HFFc6 (cell line): ENCODE data around the gene DDX23. TPM values are rescaled to one million over a fixed set of nuclear protein-coding genes. Genes with fewer than 3 reads are reported as not detected.

Experiments
- DNase-seq: peaks from one replicate; pipeline ENCODE4 v3.0.0-alpha.2; 2018
- H3K27ac Mint-ChIP-seq: 2 replicates; pipeline ENCODE4 v1.8.0; 2020; ENCODE audit warnings: mild to moderate bottlenecking, mixed read lengths
- H3K27me3 Mint-ChIP-seq: 2 replicates; pipeline ENCODE4 v1.8.0; 2021; ENCODE audit warnings: mild to moderate bottlenecking, moderate library complexity, mixed read lengths; ENCODE audit not compliant: insufficient read depth
- H3K36me3 Mint-ChIP-seq: 2 replicates; pipeline ENCODE4 v1.8.0; 2021; ENCODE audit warnings: low read depth, mixed read lengths
- H3K4me1 Mint-ChIP-seq: 2 replicates; pipeline ENCODE4 v1.8.0; 2020; ENCODE audit warnings: low read depth, mixed read lengths
- H3K4me3 Mint-ChIP-seq: 2 replicates; pipeline ENCODE4 v1.8.0; 2020; ENCODE audit warnings: mild to moderate bottlenecking, moderate library complexity, mixed read lengths
- H3K9me3 Mint-ChIP-seq: 2 replicates; pipeline ENCODE4 v1.8.0; 2020; ENCODE audit warnings: mild to moderate bottlenecking, mixed read lengths
- CTCF ChIP-seq: fragments of 200-600 bp; sonication (generic); IDR thresholded peaks from 2 replicates; pipeline ENCODE4 v1.5.0; 2021; ENCODE audit warnings: antibody characterized with exemption, mild to moderate bottlenecking
- long read RNA-seq: library from polyadenylated mRNA; unstranded; transcript quantifications from one replicate; pipeline ENCODE4 v2.0.0, GENCODE V29; 2019
- total RNA-seq, 6 experiments: library from RNA; stranded (reverse); fragmentation: NEBNext Ultra II Directional; extraction: Animal tissue kit (Norgen Biotek cat#: 25700); gene quantifications; 2 replicates in 1 of 6; 3 replicates in 5 of 6; pipeline ENCODE4 v1.2.3, GENCODE V29; 2021

Gene DDX23
- total RNA-seq = 10 to 100 TPM; 57.4 to 84.1 (median 69.8) TPM
- long read RNA-seq, transcript DDX23-201 (17 exons, 3,248 nt) = major isoform, 25 of 49 reads
- long read RNA-seq, partial matches to known transcripts = 19 of 49 reads
- long read RNA-seq, other reads (novel, unspliced or antisense) = 5 of 49 reads

DNA sequence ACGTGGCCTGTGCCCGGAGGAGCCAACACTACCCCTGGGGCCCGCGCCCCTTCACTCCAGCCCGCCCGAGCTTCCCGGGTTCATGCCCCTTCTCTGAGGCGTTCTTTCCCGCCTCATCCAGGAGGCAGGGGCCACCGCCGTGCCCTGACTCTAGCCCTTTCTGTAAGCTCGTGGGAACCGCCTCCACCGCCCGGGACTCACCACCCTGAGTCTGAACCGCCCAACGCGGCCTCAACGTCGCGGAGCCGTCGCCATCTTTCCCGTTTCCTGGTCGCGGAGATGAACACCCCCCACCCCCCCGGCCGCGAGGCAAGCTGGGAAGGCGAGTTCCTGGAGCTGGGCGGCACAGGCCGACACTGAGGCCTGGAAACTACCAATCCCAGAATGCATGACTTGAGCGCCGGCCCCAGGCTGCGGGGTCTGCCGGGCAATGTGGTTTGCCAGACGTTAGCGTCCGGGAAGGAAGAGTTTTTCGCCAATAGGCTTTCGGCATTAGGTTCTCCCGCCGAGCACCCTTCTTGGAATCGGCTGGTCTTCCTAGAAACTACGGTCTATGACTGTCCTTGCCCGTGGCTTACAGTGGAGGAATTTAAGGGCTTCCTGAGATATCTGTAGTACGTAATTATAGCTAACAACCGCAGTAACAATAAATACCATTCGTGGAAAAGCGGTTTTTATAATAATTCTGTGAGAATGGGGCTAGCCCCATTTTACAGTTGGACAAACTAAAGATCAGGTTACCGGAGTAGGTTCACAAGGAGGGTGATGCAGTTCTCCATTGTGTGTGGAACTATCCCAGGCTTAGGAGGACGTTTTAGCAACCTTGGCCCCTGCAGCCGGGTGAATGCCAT is at the start of gene DDX23:
TSS of gene DDX23 (minus strand) at position 281 of the 851 bp plus-strand sequence. CDS start 6,381 bp downstream, outside the sequence.
- Mint-ChIP-seq H3K27ac (peak within 1 kb of the TSS; percentile 94), H3K4me3 (peak within 1 kb of the TSS; percentile 99), H3K27me3 (peaks cover 4% of the 10 kb centered on the region), H3K36me3 (peaks cover 16% of the 10 kb centered on the region; the same call in 1 of the 2 replicates), H3K4me1 (peaks cover 29% of the 10 kb centered on the region), H3K9me3 (no peaks in the 10 kb centered on the region)
- TF ChIP-seq CTCF = no peak
- DNase-seq = peak; percentile 97

DNA sequence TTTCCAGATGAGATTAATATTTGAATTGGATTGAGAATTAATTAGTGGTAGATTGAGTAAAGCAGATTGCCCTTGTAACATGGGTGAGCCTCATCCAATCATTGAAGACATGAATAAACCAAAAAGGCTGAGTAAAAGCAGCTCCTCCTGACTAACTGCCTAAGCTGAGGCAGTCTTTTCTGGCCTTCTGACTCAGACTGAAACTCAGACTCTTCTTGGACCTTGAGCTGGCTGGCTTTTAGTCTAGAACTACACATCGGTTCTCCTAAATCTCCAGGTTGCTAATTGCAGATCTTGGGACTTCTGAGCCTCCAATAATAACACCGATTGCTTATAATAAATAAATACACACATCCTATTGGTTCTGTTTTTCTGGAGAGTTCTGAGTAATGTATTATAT is 49.3 kb upstream of the DDX23 start:
- Mint-ChIP-seq H3K4me3 (no peak overlapping the region), H3K36me3 (no peaks in the 10 kb centered on the region)
- DNase-seq = no peak

GRCh38 chr12:48899651-48900050 is 47.7 kb upstream of the DDX23 start:
- peaks cover 14% of the 10 kb centered on the region for H3K4me1 Mint-ChIP-seq
- no peak overlapping the region for H3K4me3 Mint-ChIP-seq
- no peak for DNase-seq
- no peak for TF ChIP-seq CTCF
- no peaks in the 10 kb centered on the region for H3K9me3 Mint-ChIP-seq
- no peak overlapping the region for H3K27ac Mint-ChIP-seq
- no peaks in the 10 kb centered on the region for H3K36me3 Mint-ChIP-seq
- peaks cover 15% of the 10 kb centered on the region for H3K27me3 Mint-ChIP-seq

More for the DNA sequence above, 49.3 kb upstream of the DDX23 start:
- Mint-ChIP-seq H3K9me3 (no peaks in the 10 kb centered on the region), H3K27me3 (peaks cover 15% of the 10 kb centered on the region), H3K4me1 (peaks cover 14% of the 10 kb centered on the region), H3K27ac (no peak overlapping the region)
- TF ChIP-seq CTCF = no peak

GRCh38 chr12:48894271-48894670 is 42.3 kb upstream of the DDX23 start:
- H3K27me3 Mint-ChIP-seq = peaks cover 16% of the 10 kb centered on the region
- no peaks in the 10 kb centered on the region for H3K36me3 Mint-ChIP-seq
- no peak for TF ChIP-seq CTCF
- no peak overlapping the region for H3K27ac Mint-ChIP-seq
- no peak overlapping the region for H3K4me3 Mint-ChIP-seq
- peaks cover 11% of the 10 kb centered on the region for H3K4me1 Mint-ChIP-seq
- DNase-seq = no peak
- no peaks in the 10 kb centered on the region for H3K9me3 Mint-ChIP-seq

GRCh38 chr12:48890657-48891418 is 38.9 kb upstream of the DDX23 start:
- Mint-ChIP-seq H3K4me1 (peaks cover 11% of the 10 kb centered on the region), H3K4me3 (peak overlapping the region; percentile 57), H3K27me3 (peaks cover 9% of the 10 kb centered on the region), H3K36me3 (no peaks in the 10 kb centered on the region), H3K27ac (no peak overlapping the region), H3K9me3 (no peaks in the 10 kb centered on the region)
- peak; percentile 55 for DNase-seq
- peak; percentile 96 for TF ChIP-seq CTCF
